ENCODE measurements around the gene ACE2. TPM values are rescaled to one million over a fixed set of nuclear protein-coding genes. Genes with fewer than 3 reads are reported as not detected.
"Not testable (repeated sequence)": the region's sequence is repeated elsewhere in the genome, so short reads cannot be mapped to it uniquely, and the experiment has no call there.

Gene ACE2
- total RNA-seq (not detected in 2 replicates), polyA plus RNA-seq (not detected in 2 replicates), polyA minus RNA-seq (ENCODE audit: low replicate concordance) (not detected in 2 replicates)
- not detected in 2 replicates for polyA plus RNA-seq (2012)

- H3K79me2 ChIP-seq (ENCODE audit: control insufficient read depth, insufficient read depth, low read length) = no peaks in the 10 kb centered on the region
- H3K4me2 ChIP-seq (ENCODE audit: extremely low read depth, insufficient read depth, low read length) = no peak within 1 kb of the TSS
- H3K36me3 ChIP-seq (ENCODE audit: control insufficient read depth, insufficient read depth, low read length) = no peaks in the 10 kb centered on the region
- H3K4me1 ChIP-seq (ENCODE audit: control insufficient read depth, extremely low read depth, insufficient read depth, low read length) = no peaks in the 10 kb centered on the region
- no peak within 1 kb of the TSS for H3K9ac ChIP-seq (ENCODE audit: insufficient read depth, low read length)
- H4K20me1 ChIP-seq (ENCODE audit: control insufficient read depth, extremely low read depth, insufficient read depth, low read length) = no peaks in the 10 kb centered on the region
- H3K27ac ChIP-seq (ENCODE audit: insufficient read depth, low read length) = no peak within 1 kb of the TSS
- no peak within 1 kb of the TSS for H3K4me3 ChIP-seq (replicated peaks in 1 of 4; ENCODE audit: control extremely low read depth in 1 of 4, insufficient read depth in 1 of 4, low read depth in 3 of 4, low read length in 4 of 4)
- DNase-seq (ENCODE audit: low read depth in 2 of 2) = no peak
- H3K9me3 ChIP-seq (ENCODE audit: control insufficient read depth, insufficient read depth, low read depth, low read length) = no peaks in the 10 kb centered on the region
- TF ChIP-seq, protein P1, sequence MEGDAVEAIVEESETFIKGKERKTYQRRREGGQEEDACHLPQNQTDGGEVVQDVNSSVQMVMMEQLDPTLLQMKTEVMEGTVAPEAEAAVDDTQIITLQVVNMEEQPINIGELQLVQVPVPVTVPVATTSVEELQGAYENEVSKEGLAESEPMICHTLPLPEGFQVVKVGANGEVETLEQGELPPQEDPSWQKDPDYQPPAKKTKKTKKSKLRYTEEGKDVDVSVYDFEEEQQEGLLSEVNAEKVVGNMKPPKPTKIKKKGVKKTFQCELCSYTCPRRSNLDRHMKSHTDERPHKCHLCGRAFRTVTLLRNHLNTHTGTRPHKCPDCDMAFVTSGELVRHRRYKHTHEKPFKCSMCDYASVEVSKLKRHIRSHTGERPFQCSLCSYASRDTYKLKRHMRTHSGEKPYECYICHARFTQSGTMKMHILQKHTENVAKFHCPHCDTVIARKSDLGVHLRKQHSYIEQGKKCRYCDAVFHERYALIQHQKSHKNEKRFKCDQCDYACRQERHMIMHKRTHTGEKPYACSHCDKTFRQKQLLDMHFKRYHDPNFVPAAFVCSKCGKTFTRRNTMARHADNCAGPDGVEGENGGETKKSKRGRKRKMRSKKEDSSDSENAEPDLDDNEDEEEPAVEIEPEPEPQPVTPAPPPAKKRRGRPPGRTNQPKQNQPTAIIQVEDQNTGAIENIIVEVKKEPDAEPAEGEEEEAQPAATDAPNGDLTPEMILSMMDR (conservative IDR thresholded peaks at IDR 0.05 in 1 of 2, IDR thresholded peaks at IDR 0.05 in 1 of 2; ENCODE audit: low read depth in 1 of 2, low read length in 2 of 2) = no peak
- TF ChIP-seq EZH2 (IDR thresholded peaks at IDR 0.05; ENCODE audit: low read length, missing control alignments) = no peak
- no peak within 1 kb of the TSS for H2AFZ ChIP-seq (ENCODE audit: low read length)
- H3K27me3 ChIP-seq (ENCODE audit: control insufficient read depth, insufficient read depth, low read length) = no peaks in the 10 kb centered on the region
Observed at GRCh38 chrX:15600745-15601144, at the start of gene ACE2. Gene ACE2 (minus strand): TSS chrX:15600960. CDS start chrX:15600911, 49 bp downstream.

GRCh38 chrX:15647510-15647909 lies 46.8 kb upstream of the ACE2 start:
- not testable (repeated sequence) for H3K36me3 ChIP-seq (ENCODE audit: control insufficient read depth, insufficient read depth, low read length); H2AFZ ChIP-seq (ENCODE audit: low read length); H3K4me1 ChIP-seq (ENCODE audit: control insufficient read depth, extremely low read depth, insufficient read depth, low read length); H3K27me3 ChIP-seq (ENCODE audit: control insufficient read depth, insufficient read depth, low read length); H3K9me3 ChIP-seq (ENCODE audit: control insufficient read depth, insufficient read depth, low read depth, low read length); DNase-seq (ENCODE audit: low read depth in 2 of 2); H3K4me3 ChIP-seq (replicated peaks in 1 of 4; ENCODE audit: control extremely low read depth in 1 of 4, insufficient read depth in 1 of 4, low read depth in 3 of 4, low read length in 4 of 4); H3K79me2 ChIP-seq (ENCODE audit: control insufficient read depth, insufficient read depth, low read length); H4K20me1 ChIP-seq (ENCODE audit: control insufficient read depth, extremely low read depth, insufficient read depth, low read length); H3K27ac ChIP-seq (ENCODE audit: insufficient read depth, low read length); H3K9ac ChIP-seq (ENCODE audit: insufficient read depth, low read length); H3K4me2 ChIP-seq (ENCODE audit: extremely low read depth, insufficient read depth, low read length)

DNA sequence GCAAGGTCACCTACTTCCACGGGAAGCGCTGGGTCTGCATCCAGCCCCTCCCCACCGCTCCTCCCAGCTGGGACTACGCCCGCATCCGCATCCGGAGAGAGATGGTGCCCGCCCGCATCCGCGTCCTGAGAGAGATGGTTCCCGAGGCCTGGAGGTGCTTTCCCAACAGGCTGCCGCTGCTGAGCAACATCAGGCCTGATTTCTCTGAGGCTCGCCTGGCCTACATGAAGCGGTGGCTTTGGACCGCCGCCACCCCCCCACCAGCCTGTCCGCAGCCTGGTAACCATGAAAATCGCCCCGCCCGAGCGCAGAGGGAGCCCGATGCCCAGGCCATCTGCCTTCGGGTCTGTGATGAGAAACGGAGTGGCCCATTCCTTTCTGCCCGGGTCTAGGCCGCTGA lies 45.8 kb upstream of the ACE2 start:
- H3K27ac ChIP-seq (ENCODE audit: insufficient read depth, low read length) = no peak overlapping the region
- no peak overlapping the region for H3K4me3 ChIP-seq (replicated peaks in 1 of 4; ENCODE audit: control extremely low read depth in 1 of 4, insufficient read depth in 1 of 4, low read depth in 3 of 4, low read length in 4 of 4)
- no peak for DNase-seq (ENCODE audit: low read depth in 2 of 2)
- no peaks in the 10 kb centered on the region for H4K20me1 ChIP-seq (ENCODE audit: control insufficient read depth, extremely low read depth, insufficient read depth, low read length)
- no peaks in the 10 kb centered on the region for H3K36me3 ChIP-seq (ENCODE audit: control insufficient read depth, insufficient read depth, low read length)
- no peaks in the 10 kb centered on the region for H3K9me3 ChIP-seq (ENCODE audit: control insufficient read depth, insufficient read depth, low read depth, low read length)
- H3K4me2 ChIP-seq (ENCODE audit: extremely low read depth, insufficient read depth, low read length) = no peak overlapping the region
- TF ChIP-seq EZH2 (IDR thresholded peaks at IDR 0.05; ENCODE audit: low read length, missing control alignments) = no peak
- TF ChIP-seq, protein P1 (conservative IDR thresholded peaks at IDR 0.05 in 1 of 2, IDR thresholded peaks at IDR 0.05 in 1 of 2; ENCODE audit: low read depth in 1 of 2, low read length in 2 of 2) = no peak
- no peak overlapping the region for H2AFZ ChIP-seq (ENCODE audit: low read length)
- no peaks in the 10 kb centered on the region for H3K79me2 ChIP-seq (ENCODE audit: control insufficient read depth, insufficient read depth, low read length)
- H3K4me1 ChIP-seq (ENCODE audit: control insufficient read depth, extremely low read depth, insufficient read depth, low read length) = no peaks in the 10 kb centered on the region
- H3K9ac ChIP-seq (ENCODE audit: insufficient read depth, low read length) = no peak overlapping the region
- H3K27me3 ChIP-seq (ENCODE audit: control insufficient read depth, insufficient read depth, low read length) = no peaks in the 10 kb centered on the region
